Parathyroid adenoma (tissue), 2 donors: Measurements from ENCODE around the gene CHMP6.

ENCODE experiments used
- H2AFZ ChIP-seq: fragments of 300-600 bp; sonication (generic); one replicate; pipeline ENCODE4 v1.7.0; 2017; ENCODE audit warnings: antibody characterized with exemption, mild to moderate bottlenecking
- H3K27ac ChIP-seq: fragments of 300-600 bp; sonication (generic); one replicate; pipeline ENCODE4 v1.7.0; 2017
- H3K27me3 ChIP-seq: fragments of 300-600 bp; sonication (generic); one replicate; pipeline ENCODE4 v1.7.0; 2017; ENCODE audit warnings: low read length; ENCODE audit not compliant: control insufficient read depth, insufficient read depth
- H3K36me3 ChIP-seq: fragments of 300-600 bp; sonication (generic); one replicate; pipeline ENCODE4 v1.7.0; 2017; ENCODE audit warnings: low read length; ENCODE audit not compliant: control insufficient read depth, insufficient read depth
- H3K4me1 ChIP-seq: fragments of 300-600 bp; sonication (generic); one replicate; pipeline ENCODE4 v1.7.0; 2017; ENCODE audit warnings: control low read depth
- H3K4me2 ChIP-seq: fragments of 300-600 bp; sonication (generic); one replicate; pipeline ENCODE4 v1.7.0; 2017; ENCODE audit warnings: low read length
- H3K4me3 ChIP-seq: fragments of 300-600 bp; sonication (generic); one replicate; pipeline ENCODE4 v1.7.0; 2017; ENCODE audit warnings: low read depth, low read length
- H3K79me2 ChIP-seq: fragments of 300-600 bp; sonication (generic); one replicate; pipeline ENCODE4 v1.7.0; 2017; ENCODE audit warnings: control low read depth
- H3K9ac ChIP-seq: fragments of 300-600 bp; sonication (generic); one replicate; pipeline ENCODE4 v1.7.0; 2017; ENCODE audit warnings: mild to moderate bottlenecking
- H3K9me3 ChIP-seq: fragments of 300-600 bp; sonication (generic); one replicate; pipeline ENCODE4 v1.7.0; 2017; ENCODE audit warnings: low read length; ENCODE audit not compliant: control insufficient read depth
- TF ChIP-seq, protein P1 (sequence below): fragments of 300-600 bp; sonication (generic); IDR thresholded peaks from one replicate; pipeline ENCODE4 v1.7.0; 2017; ENCODE audit warnings: antibody characterized with exemption, mild to moderate bottlenecking
- donor health status: primary hyperparathyroidism.

The CHMP6 gene

DNA sequence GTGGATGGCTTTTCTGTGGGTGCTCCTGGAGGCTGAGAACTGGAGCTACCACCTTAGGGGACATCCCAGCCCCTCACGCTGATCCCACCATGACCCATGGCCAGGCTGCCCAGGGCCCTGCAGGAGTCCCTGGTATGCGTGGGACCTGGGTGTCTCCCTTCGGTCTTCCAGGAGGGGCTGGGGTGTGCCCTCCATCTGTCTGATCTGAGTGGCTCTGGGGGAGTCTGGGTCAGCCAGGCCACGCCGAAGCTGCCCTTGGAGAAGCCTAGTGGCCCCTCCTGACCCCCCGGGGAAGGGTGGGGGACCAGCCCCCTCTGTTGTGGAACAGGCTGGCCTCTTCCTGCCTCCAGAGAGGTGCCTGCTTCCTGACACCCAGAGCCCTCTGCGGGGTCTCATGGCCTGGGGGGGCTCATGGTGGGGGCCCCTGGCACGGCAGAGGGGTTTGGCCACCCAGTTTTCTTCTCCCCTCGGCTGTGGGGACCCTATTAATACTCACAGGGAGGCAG lies 54.0 kb downstream of the CHMP6 start:
- Histone ChIP-seq H3K27ac (peak overlapping the region; percentile 82), H3K36me3 (no peaks in the 10 kb centered on the region)

DNA sequence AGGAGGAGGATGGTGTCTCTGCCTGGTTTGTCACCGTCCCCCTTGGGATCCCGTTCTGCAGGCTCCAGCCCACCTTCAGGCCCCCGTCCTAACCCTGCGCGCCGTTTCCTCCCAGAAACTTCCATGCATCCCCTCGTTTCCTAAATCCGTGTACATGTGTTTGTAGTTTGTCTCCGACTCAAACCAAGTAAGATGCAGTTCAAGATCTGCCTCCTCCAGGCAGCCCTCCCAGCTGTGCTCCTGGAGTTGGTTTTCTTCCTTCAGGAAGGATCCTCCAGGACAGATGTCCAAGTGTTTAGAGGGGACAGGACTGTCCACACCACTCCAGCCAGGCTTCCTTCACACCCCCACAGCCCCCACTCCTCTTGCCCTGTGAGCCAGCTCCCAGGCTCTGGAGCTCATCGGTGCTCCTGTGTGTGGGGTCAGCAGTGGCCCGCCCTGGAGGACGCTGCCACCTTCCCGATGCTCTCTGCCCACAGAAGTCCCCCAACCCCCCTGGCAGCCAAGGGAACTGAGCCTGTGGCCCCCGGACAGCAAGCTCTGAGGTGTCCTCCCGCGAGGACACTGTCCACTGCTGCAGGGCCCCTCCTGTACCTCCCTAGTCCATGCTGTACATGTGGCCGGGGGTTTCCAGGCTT lies 54.6 kb downstream of the CHMP6 start:
- Histone ChIP-seq H3K4me1 (peaks cover 17% of the 10 kb centered on the region), H3K27ac (peak overlapping the region; percentile 22), H2AFZ (no peak overlapping the region), H3K36me3 (no peaks in the 10 kb centered on the region), H3K9me3 (no peaks in the 10 kb centered on the region), H3K27me3 (no peaks in the 10 kb centered on the region), H3K4me3 (no peak overlapping the region), H3K9ac (no peak overlapping the region), H3K79me2 (peaks cover 37% of the 10 kb centered on the region), H3K4me2 (no peak overlapping the region)
- TF ChIP-seq, protein P1, sequence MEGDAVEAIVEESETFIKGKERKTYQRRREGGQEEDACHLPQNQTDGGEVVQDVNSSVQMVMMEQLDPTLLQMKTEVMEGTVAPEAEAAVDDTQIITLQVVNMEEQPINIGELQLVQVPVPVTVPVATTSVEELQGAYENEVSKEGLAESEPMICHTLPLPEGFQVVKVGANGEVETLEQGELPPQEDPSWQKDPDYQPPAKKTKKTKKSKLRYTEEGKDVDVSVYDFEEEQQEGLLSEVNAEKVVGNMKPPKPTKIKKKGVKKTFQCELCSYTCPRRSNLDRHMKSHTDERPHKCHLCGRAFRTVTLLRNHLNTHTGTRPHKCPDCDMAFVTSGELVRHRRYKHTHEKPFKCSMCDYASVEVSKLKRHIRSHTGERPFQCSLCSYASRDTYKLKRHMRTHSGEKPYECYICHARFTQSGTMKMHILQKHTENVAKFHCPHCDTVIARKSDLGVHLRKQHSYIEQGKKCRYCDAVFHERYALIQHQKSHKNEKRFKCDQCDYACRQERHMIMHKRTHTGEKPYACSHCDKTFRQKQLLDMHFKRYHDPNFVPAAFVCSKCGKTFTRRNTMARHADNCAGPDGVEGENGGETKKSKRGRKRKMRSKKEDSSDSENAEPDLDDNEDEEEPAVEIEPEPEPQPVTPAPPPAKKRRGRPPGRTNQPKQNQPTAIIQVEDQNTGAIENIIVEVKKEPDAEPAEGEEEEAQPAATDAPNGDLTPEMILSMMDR: no peak

More for the DNA sequence above, 54.0 kb downstream of the CHMP6 start:
- H3K4me2 ChIP-seq: no peak overlapping the region
- H3K79me2 ChIP-seq: peaks cover 41% of the 10 kb centered on the region
- H3K9ac ChIP-seq: no peak overlapping the region
- H3K9me3 ChIP-seq: no peaks in the 10 kb centered on the region
- peaks cover 17% of the 10 kb centered on the region for H3K4me1 ChIP-seq
- no peaks in the 10 kb centered on the region for H3K27me3 ChIP-seq
- H2AFZ ChIP-seq: no peak overlapping the region
- no peak overlapping the region for H3K4me3 ChIP-seq
- TF ChIP-seq, protein P1: no peak

DNA sequence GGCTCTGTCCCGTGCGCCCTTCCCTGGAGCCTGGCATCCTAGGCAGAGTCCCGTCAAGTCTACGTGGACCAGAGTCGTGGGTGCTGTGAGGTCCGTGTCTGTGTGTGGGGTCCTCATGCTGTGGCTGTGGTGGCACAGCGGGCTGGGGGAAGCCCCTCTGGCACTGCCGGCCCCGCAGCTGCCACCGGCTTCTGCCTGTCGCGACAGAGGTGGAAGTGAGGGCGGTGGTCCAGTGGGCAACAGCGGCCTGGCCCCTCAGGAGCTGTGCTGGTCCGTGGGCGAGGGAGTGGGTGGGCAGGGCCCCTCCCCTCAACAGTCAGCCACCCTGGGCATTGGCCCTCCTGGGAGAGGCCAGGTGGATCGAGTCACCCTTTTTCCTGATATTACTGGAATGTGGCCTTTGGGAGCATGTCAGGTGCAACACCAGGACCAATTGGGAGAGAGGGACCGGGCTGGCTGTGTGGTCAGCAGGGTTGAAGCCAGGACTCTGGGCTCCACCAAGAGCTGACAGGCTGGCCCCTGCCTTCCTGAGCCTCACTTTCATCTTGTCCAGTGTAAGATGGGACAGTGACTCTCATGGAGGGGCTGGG lies 55.2 kb downstream of the CHMP6 start:
- Histone ChIP-seq H3K27me3 (no peaks in the 10 kb centered on the region), H3K27ac (peak overlapping the region; percentile 22), H3K9me3 (no peaks in the 10 kb centered on the region), H3K79me2 (peaks cover 36% of the 10 kb centered on the region), H3K36me3 (no peaks in the 10 kb centered on the region), H2AFZ (no peak overlapping the region), H3K4me1 (peaks cover 17% of the 10 kb centered on the region), H3K4me3 (no peak overlapping the region), H3K9ac (no peak overlapping the region), H3K4me2 (no peak overlapping the region)
- TF ChIP-seq, protein P1: no peak

DNA sequence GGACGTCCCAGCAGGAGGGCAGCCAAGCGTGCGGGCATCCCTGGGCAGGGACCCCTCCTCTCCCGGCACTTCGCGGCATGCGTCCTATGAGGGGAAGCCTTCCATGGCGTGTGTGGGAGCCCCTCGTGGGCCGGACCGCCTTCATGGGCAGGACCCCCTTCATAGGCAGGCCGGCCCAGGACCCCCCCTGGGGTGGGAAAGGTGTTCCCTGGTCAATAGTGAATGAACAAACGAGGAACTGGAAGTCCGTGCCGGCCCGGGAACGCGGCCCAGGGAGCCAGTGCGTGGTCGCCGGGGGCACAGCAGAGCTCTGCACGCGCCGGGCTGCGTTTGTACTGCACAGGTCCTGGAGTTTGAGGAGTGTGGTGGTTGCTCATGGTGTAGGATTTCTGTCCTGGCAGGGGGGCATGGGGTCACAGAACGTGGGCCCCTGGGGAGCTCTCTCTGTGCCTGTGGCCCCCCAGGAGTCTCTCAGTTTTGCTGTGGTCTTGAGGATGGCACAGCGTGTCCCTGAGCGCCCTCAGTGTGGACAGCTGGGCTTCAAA lies 57.3 kb downstream of the CHMP6 start:
- Histone ChIP-seq H3K4me1 (peaks cover 17% of the 10 kb centered on the region), H3K79me2 (peaks cover 31% of the 10 kb centered on the region), H3K27ac (no peak overlapping the region), H2AFZ (no peak overlapping the region), H3K4me3 (no peak overlapping the region), H3K27me3 (no peaks in the 10 kb centered on the region), H3K36me3 (no peaks in the 10 kb centered on the region), H3K4me2 (no peak overlapping the region), H3K9ac (no peak overlapping the region), H3K9me3 (no peaks in the 10 kb centered on the region)
- TF ChIP-seq, protein P1: no peak
